Measurements from ENCODE around the gene MT4.

The MT4 gene

GRCh38 chr16:56547120-56547948, 17.5 kb upstream of the MT4 start:
- no peak overlapping the region for H3K4me3 ChIP-seq (ENCODE audit: low read depth, low read length)

GRCh38 chr16:56547949-56548567, 16.8 kb upstream of the MT4 start:
- no peak overlapping the region for H3K4me3 ChIP-seq (ENCODE audit: low read depth, low read length)
- DNase-seq (ENCODE audit: low read depth): no peak
- no peak for TF ChIP-seq CTCF (IDR thresholded peaks at IDR 0.05; ENCODE audit: low read depth, low read length, missing control alignments)

More at GRCh38 chr16:56547120-56547948, 17.5 kb upstream of the MT4 start:
- DNase-seq (ENCODE audit: low read depth): no peak
- TF ChIP-seq CTCF (IDR thresholded peaks at IDR 0.05; ENCODE audit: low read depth, low read length, missing control alignments): no peak

GRCh38 chr16:56549161-56549560, 15.7 kb upstream of the MT4 start:
- TF ChIP-seq CTCF (IDR thresholded peaks at IDR 0.05; ENCODE audit: low read depth, low read length, missing control alignments): no peak
- H3K4me3 ChIP-seq (ENCODE audit: low read depth, low read length): no peak overlapping the region
- no peak for DNase-seq (ENCODE audit: low read depth)

- H3K4me3 ChIP-seq (ENCODE audit: low read depth, low read length): no peak overlapping the region
- TF ChIP-seq CTCF (IDR thresholded peaks at IDR 0.05; ENCODE audit: low read depth, low read length, missing control alignments): no peak
- DNase-seq (ENCODE audit: low read depth): no peak
Observed at GRCh38 chr16:56549744-56550385, 15.0 kb upstream of the MT4 start.

- no peak overlapping the region for H3K4me3 ChIP-seq (ENCODE audit: low read depth, low read length)
- no peak for DNase-seq (ENCODE audit: low read depth)
- TF ChIP-seq CTCF (IDR thresholded peaks at IDR 0.05; ENCODE audit: low read depth, low read length, missing control alignments): no peak
Observed at GRCh38 chr16:56551796-56552738, 12.8 kb upstream of the MT4 start.

GRCh38 chr16:56554441-56554840, 10.4 kb upstream of the MT4 start:
- no peak overlapping the region for H3K4me3 ChIP-seq (ENCODE audit: low read depth, low read length)
- no peak for DNase-seq (ENCODE audit: low read depth)
- TF ChIP-seq CTCF (IDR thresholded peaks at IDR 0.05; ENCODE audit: low read depth, low read length, missing control alignments): no peak

All from GM12864 (cell line).